ENCODE results near the gene SLC35E2B.

DNA sequence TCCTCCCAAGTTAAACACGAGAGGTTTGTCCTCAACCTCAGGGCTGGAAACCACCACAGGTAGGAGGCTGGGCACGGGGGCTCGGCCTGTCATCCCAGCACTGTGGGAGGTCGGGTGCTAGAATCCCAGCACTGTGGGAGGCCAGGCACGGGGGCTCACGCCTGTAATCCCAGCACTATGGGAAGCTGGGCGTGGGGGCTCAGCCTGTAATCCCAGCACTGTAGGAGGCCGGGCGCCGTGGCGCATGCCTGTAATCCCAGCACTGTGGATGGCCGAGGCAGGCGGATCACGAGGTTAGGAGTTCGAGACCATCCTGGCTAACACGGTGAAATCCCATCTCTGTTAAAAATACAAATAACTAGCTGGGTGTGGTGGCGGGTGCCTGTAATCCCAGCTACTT lies 38.3 kb upstream of the SLC35E2B start:
- TF ChIP-seq, protein P1, sequence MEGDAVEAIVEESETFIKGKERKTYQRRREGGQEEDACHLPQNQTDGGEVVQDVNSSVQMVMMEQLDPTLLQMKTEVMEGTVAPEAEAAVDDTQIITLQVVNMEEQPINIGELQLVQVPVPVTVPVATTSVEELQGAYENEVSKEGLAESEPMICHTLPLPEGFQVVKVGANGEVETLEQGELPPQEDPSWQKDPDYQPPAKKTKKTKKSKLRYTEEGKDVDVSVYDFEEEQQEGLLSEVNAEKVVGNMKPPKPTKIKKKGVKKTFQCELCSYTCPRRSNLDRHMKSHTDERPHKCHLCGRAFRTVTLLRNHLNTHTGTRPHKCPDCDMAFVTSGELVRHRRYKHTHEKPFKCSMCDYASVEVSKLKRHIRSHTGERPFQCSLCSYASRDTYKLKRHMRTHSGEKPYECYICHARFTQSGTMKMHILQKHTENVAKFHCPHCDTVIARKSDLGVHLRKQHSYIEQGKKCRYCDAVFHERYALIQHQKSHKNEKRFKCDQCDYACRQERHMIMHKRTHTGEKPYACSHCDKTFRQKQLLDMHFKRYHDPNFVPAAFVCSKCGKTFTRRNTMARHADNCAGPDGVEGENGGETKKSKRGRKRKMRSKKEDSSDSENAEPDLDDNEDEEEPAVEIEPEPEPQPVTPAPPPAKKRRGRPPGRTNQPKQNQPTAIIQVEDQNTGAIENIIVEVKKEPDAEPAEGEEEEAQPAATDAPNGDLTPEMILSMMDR (IDR thresholded peaks at IDR 0.05): no peak
- TF ChIP-seq POLR2A (IDR thresholded peaks at IDR 0.05): no peak

All from testis (tissue), 2 donors.